Vein endothelial cell (primary cell): ENCODE results near the gene TAF12. TPM values are rescaled to one million over a fixed set of nuclear protein-coding genes. Genes with fewer than 3 reads are reported as not detected.

ENCODE experiments used
- small RNA-seq: library from RNA; depleted of rRNA; stranded (forward); fragments of <200 nt; gene quantifications from one replicate; pipeline ENCODE3, GENCODE V24; 2012
- total RNA-seq: library from RNA; depleted of rRNA; stranded (reverse); fragments of >200 nt; gene quantifications from 2 replicates; pipeline ENCODE4 v1.2.3, GENCODE V29; 2012

Gene TAF12
- 18.3 and 18.6 TPM in 2 replicates for total RNA-seq

GRCh38 chr1:28642847-28643635 lies at the start of gene TAF12:
Gene TAF12, minus strand, starts transcription at chr1:28643067. Its CDS starts 20,986 bp downstream, at chr1:28622081.

GRCh38 chr1:28668191-28668955 lies 25.5 kb upstream of the TAF12 start, which contains the start of gene GMEB1:
Gene GMEB1, plus strand, starts transcription at chr1:28668784. Its CDS starts 14,829 bp downstream, at chr1:28683613.

GRCh38 chr1:28648474-28649198 lies 5.8 kb upstream of the TAF12 start, which contains the start of gene RNU11:
Gene RNU11, plus strand, starts transcription at chr1:28648600.

GRCh38 chr1:28591708-28592320 lies 51.1 kb downstream of the TAF12 start, which contains the start of gene RAB42:
Gene RAB42, plus strand, starts transcription at chr1:28592265. Its CDS starts 247 bp downstream, at chr1:28592512.

Small RNAs within 50 kb of the gene (small RNA-seq; reads per million reads assigned to genes)
- gene RF00422 (not detected), gene RNU11 (not detected), gene SNORA16A (not detected), gene SNORA44 (not detected), gene SNORA61 (not detected), gene SNORD99 (930 reads per million, percentile 100 among the genes with 10 or more reads in this experiment)

Other genes starting within 250 kb of the TAF12 start
- 53.2 and 68.5 TPM in 2 replicates for gene RCC1, start 137.0 kb downstream of the TAF12 start, total RNA-seq
- gene TRNAU1AP, start 90.0 kb downstream of the TAF12 start, total RNA-seq = 28.9 and 37.6 TPM in 2 replicates
- 0.98 and 1.2 TPM in 2 replicates for gene RAB42, start 50.8 kb downstream of the TAF12 start, total RNA-seq
- not detected in 2 replicates for gene RNU11, start 5.5 kb upstream of the TAF12 start, total RNA-seq
- 10.5 and 12.1 TPM in 2 replicates for gene GMEB1, start 25.7 kb upstream of the TAF12 start, total RNA-seq
- 132 and 134 TPM in 2 replicates for gene YTHDF2, start 93.9 kb upstream of the TAF12 start, total RNA-seq
- gene OPRD1, start 169.1 kb upstream of the TAF12 start, total RNA-seq = not detected in 2 replicates